Smooth muscle cell (in vitro differentiated cells): ENCODE data around the gene FUOM. TPM values are rescaled to one million over a fixed set of nuclear protein-coding genes. Genes with fewer than 3 reads are reported as not detected.

Source experiments
- DNase-seq: peaks from one replicate; lab custom pipeline; 2025; ENCODE audit not compliant: unreplicated experiment; lab: John Stamatoyannopoulos, UW
- H2AFZ ChIP-seq: fragments of 200-600 bp; sonication (generic); 2 replicates; pipeline ENCODE4 v1.6.0; 2016; ENCODE audit warnings: antibody characterized with exemption, low read depth, mild to moderate bottlenecking
- H3F3A ChIP-seq: fragments of 200-600 bp; sonication (generic); 2 replicates; pipeline ENCODE4 v1.6.0; 2017; ENCODE audit warnings: antibody characterized with exemption, low read depth
- H3K27ac ChIP-seq: fragments of 200-600 bp; sonication (generic); 2 replicates; pipeline ENCODE4 v1.5.1; 2016; ENCODE audit warnings: low read depth, mild to moderate bottlenecking
- H3K27me3 ChIP-seq: fragments of 200-600 bp; sonication (generic); 2 replicates; pipeline ENCODE4 v1.6.1; 2016; ENCODE audit warnings: low read depth, mild to moderate bottlenecking
- H3K36me3 ChIP-seq: fragments of 200-600 bp; sonication (generic); 2 replicates; pipeline ENCODE4 v1.5.1; 2016; ENCODE audit warnings: low read depth
- H3K4me1 ChIP-seq: fragments of 200-600 bp; sonication (generic); 2 replicates; pipeline ENCODE4 v1.5.1; 2016; ENCODE audit warnings: low read depth
- H3K4me2 ChIP-seq: fragments of 200-600 bp; sonication (generic); 2 replicates; pipeline ENCODE4 v1.6.0; 2016; ENCODE audit warnings: mild to moderate bottlenecking
- H3K4me3 ChIP-seq: fragments of 200-600 bp; sonication (generic); 2 replicates; pipeline ENCODE4 v1.5.1; 2016; ENCODE audit warnings: mild to moderate bottlenecking
- H3K79me2 ChIP-seq: fragments of 200-600 bp; sonication (generic); 2 replicates; pipeline ENCODE4 v1.6.0; 2016; ENCODE audit warnings: low read depth, mild to moderate bottlenecking
- H3K9ac ChIP-seq: fragments of 200-600 bp; sonication (generic); 2 replicates; pipeline ENCODE4 v1.6.0; 2016; ENCODE audit warnings: low read depth
- H3K9me3 ChIP-seq: fragments of 200-600 bp; sonication (generic); replicated peaks from 2 replicates; pipeline ENCODE4 v1.5.1; 2016; ENCODE audit warnings: low read depth
- H4K20me1 ChIP-seq: fragments of 200-600 bp; sonication (generic); 2 replicates; pipeline ENCODE4 v1.6.0; 2016; ENCODE audit warnings: low read depth
- CTCF ChIP-seq: fragments of 200-600 bp; sonication (generic); IDR thresholded peaks from 2 replicates; pipeline ENCODE4 v1.5.1; 2017; ENCODE audit warnings: borderline replicate concordance, mild to moderate bottlenecking, antibody characterized with exemption; ENCODE audit not compliant: insufficient read depth, poor library complexity, severe bottlenecking
- WGBS: methylation state at CpG from one replicate; pipeline ENCODE4 v1.1.7; 2016; ENCODE audit warnings: low lambda C conversion rate; 5-methylcytosine and 5-hydroxymethylcytosine counted together
- polyA plus RNA-seq: library from polyadenylated mRNA; unstranded; fragments of >200 nt; fragmentation: Nextera tagmentation; extraction: Ambion mirVana; gene quantifications from 2 replicates; pipeline ENCODE4 v1.2.1, GENCODE V29; 2016
- total RNA-seq: library from RNA; depleted of rRNA; stranded (reverse); fragments of >200 nt; gene quantifications from 2 replicates; pipeline ENCODE4 v1.2.3, GENCODE V29; 2014

The FUOM gene
- total and polyA plus RNA-seq, 2 experiments from 2014 or later: 19.5 to 46.7 TPM

GRCh38 chr10:133365461-133366129, 7.8 kb upstream of the FUOM start:
- no peak overlapping the region for H2AFZ ChIP-seq
- no peak overlapping the region for H3K9ac ChIP-seq
- WGBS: 98% methylated on average over 13 of the region's 13 CpGs

GRCh38 chr10:133364645-133365431, 7.0 kb upstream of the FUOM start:
- Histone ChIP-seq H3F3A (no peaks in the 10 kb centered on the region), H3K9me3 (no peaks in the 10 kb centered on the region), H3K27me3 (no peaks in the 10 kb centered on the region), H3K79me2 (no peaks in the 10 kb centered on the region), H3K4me3 (no peak overlapping the region), H4K20me1 (no peaks in the 10 kb centered on the region), H3K4me1 (no peaks in the 10 kb centered on the region), H3K27ac (no peak overlapping the region), H3K4me2 (no peak overlapping the region), H2AFZ (no peak overlapping the region), H3K9ac (no peak overlapping the region), H3K36me3 (peaks cover 6% of the 10 kb centered on the region)
- no peak for DNase-seq
- 93% methylated on average over 29 of the region's 29 CpGs for WGBS
- TF ChIP-seq CTCF: no peak

More at GRCh38 chr10:133365461-133366129, 7.8 kb upstream of the FUOM start:
- H4K20me1 ChIP-seq: no peaks in the 10 kb centered on the region
- TF ChIP-seq CTCF: no peak
- H3K27me3 ChIP-seq: no peaks in the 10 kb centered on the region
- no peak overlapping the region for H3K4me2 ChIP-seq
- no peak overlapping the region for H3K4me3 ChIP-seq
- peaks cover 6% of the 10 kb centered on the region for H3K36me3 ChIP-seq
- no peaks in the 10 kb centered on the region for H3F3A ChIP-seq
- no peaks in the 10 kb centered on the region for H3K4me1 ChIP-seq
- no peak for DNase-seq
- no peaks in the 10 kb centered on the region for H3K9me3 ChIP-seq
- H3K79me2 ChIP-seq: no peaks in the 10 kb centered on the region
- no peak overlapping the region for H3K27ac ChIP-seq

- no peak overlapping the region for H3K27ac ChIP-seq
- H3F3A ChIP-seq: no peaks in the 10 kb centered on the region
- no peak for DNase-seq
- no peak overlapping the region for H3K9ac ChIP-seq
- no peaks in the 10 kb centered on the region for H4K20me1 ChIP-seq
- no peak overlapping the region for H3K4me3 ChIP-seq
- H3K4me1 ChIP-seq: no peaks in the 10 kb centered on the region
- no peak for TF ChIP-seq CTCF
- H3K27me3 ChIP-seq: no peaks in the 10 kb centered on the region
- WGBS: 97% methylated on average over 13 of the region's 13 CpGs
- no peak overlapping the region for H3K4me2 ChIP-seq
- H2AFZ ChIP-seq: no peak overlapping the region
- H3K36me3 ChIP-seq: peaks cover 6% of the 10 kb centered on the region
- no peaks in the 10 kb centered on the region for H3K79me2 ChIP-seq
- H3K9me3 ChIP-seq: no peaks in the 10 kb centered on the region
Measured at GRCh38 chr10:133362846-133363245, 5.0 kb upstream of the FUOM start.
